Heart left ventricle (tissue), 13 donors: ENCODE data around the gene POU6F2.

ENCODE experiments used
- POLR2A ChIP-seq, 2 donors: fragments of 450-650 bp; IDR thresholded peaks; one replicate each; pipeline ENCODE4 v1.6.1; 2017; ENCODE audit warnings: antibody characterized with exemption in 2 of 2, mild to moderate bottlenecking in 2 of 2, moderate library complexity in 2 of 2
- TF ChIP-seq, protein P1 (sequence below), 12 donors: fragments of 200-600 bp; sonication (generic) in 4 of 12; IDR thresholded peaks; one replicate each; pipeline versions ENCODE4 v1.5.0 to v1.8.0; 2018 to 2022; ENCODE audit warnings: antibody characterized with exemption in 12 of 12, mild to moderate bottlenecking in 5 of 12
- donor health status: ischemic (EF 13 %, LVEDD 7.1; RV severe dilation, severe dysfunction).
- donor health status: DM: no; HTN: yes; CAD: no.
- donor health status: DM: no; HTN: no; CAD: no.
- donor health status: ischemic (EF 25% LVEDD 6.9; RV normal size, moderate dysfunction).
- donor health status: ischemic (EF 25% LVEDD 5.7; RV mildly dilated, moderate dysfunction).
- donor health status: ischemic (EF 35%, LVEDD 5.7; RV mildly dilated, moderate dysfunction).
- donor health status: nonischemic (EF 11% LVEDD 7.7; RV severe dilation, severe dysfunction).
- donor health status: DM: yes; HTN: yes; CAD: no.
- donor health status: PGD.
- donor health status: ischemic (EF 29% LVEDD 5.4; RV normal size, mild dysfunction).
- donor health status: nonischemic (EF 23%, LVEDD 6.1; RV moderate dilation, normal function).

DNA sequence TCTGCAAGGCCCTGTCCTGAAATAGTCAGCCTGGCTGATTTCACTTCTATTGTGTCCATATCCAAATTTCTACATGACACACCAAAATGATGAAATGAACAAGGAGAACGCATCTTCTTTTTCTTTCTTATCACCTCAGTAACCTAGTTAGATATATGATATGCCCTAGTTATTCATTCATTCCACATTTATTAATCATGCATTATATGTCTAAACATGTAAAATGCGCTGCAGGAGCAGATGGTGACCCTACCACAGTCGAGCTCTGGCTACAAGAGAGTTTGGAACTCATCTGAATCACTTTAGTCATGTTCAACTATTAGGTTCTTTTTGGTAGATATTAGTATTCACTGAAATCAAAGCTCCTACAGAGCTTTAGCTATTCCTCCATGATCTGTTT, 36.9 kb upstream of the POU6F2 start:
- TF ChIP-seq, protein P1, sequence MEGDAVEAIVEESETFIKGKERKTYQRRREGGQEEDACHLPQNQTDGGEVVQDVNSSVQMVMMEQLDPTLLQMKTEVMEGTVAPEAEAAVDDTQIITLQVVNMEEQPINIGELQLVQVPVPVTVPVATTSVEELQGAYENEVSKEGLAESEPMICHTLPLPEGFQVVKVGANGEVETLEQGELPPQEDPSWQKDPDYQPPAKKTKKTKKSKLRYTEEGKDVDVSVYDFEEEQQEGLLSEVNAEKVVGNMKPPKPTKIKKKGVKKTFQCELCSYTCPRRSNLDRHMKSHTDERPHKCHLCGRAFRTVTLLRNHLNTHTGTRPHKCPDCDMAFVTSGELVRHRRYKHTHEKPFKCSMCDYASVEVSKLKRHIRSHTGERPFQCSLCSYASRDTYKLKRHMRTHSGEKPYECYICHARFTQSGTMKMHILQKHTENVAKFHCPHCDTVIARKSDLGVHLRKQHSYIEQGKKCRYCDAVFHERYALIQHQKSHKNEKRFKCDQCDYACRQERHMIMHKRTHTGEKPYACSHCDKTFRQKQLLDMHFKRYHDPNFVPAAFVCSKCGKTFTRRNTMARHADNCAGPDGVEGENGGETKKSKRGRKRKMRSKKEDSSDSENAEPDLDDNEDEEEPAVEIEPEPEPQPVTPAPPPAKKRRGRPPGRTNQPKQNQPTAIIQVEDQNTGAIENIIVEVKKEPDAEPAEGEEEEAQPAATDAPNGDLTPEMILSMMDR (IDR thresholded peaks at IDR 0.05) = no peak
- no peak for TF ChIP-seq POLR2A (IDR thresholded peaks at IDR 0.05)
